Left lung (tissue), 10 donors: Measurements from ENCODE around the gene KRT20. TPM values are rescaled to one million over a fixed set of nuclear protein-coding genes. Genes with fewer than 3 reads are reported as not detected.
"Not testable (repeated sequence)": the region's sequence is repeated elsewhere in the genome, so short reads cannot be mapped to it uniquely, and the experiment has no call there.

Source experiments
- ATAC-seq: fragments of 200-7000 bp; cut with Tn5 transposase; one replicate; pipeline ENCODE4 v1.9.1; 2020; ENCODE audit warnings: moderate library complexity
- DNase-seq, 4 donors: peaks; one replicate each; pipeline ENCODE4 v3.0.0-alpha.2; 2013 to 2020
- H3K27ac ChIP-seq, 2 donors: fragments of 200-600 bp; sonication (generic) in 1 of 2; one replicate each; pipeline versions ENCODE4 v1.5.0 to v1.8.0; 2020 to 2021
- H3K27me3 ChIP-seq, 2 donors: fragments of 200-600 bp; sonication (generic) in 1 of 2; one replicate each; pipeline versions ENCODE4 v1.5.0 to v1.8.0; 2020 to 2021
- H3K36me3 ChIP-seq, 2 donors: fragments of 200-600 bp; sonication (generic) in 1 of 2; one replicate each; pipeline versions ENCODE4 v1.5.0 to v1.8.0; 2020 to 2021
- H3K4me1 ChIP-seq, 2 donors: fragments of 200-600 bp; one replicate each; pipeline ENCODE4 v1.8.0; 2021
- H3K4me3 ChIP-seq, 2 donors: fragments of 200-600 bp; sonication (generic) in 1 of 2; one replicate each; pipeline versions ENCODE4 v1.5.0 to v1.8.0; 2020 to 2021; ENCODE audit warnings: mild to moderate bottlenecking in 1 of 2
- H3K9me3 ChIP-seq, 2 donors: fragments of 200-600 bp; sonication (generic) in 1 of 2; one replicate each; pipeline versions ENCODE4 v1.5.0 to v1.8.0; 2020 to 2021
- CTCF ChIP-seq, 2 donors: fragments of 200-600 bp; sonication (generic) in 1 of 2; IDR thresholded peaks; one replicate each; pipeline versions ENCODE4 v1.5.0 to v1.8.0; 2021; ENCODE audit warnings: antibody characterized with exemption in 2 of 2
- intact Hi-C, 2 donors: fragments of 100-400 bp; cut with DNase I; formaldehyde crosslinking; loops; one replicate each; pipeline versions ENCODE4 v1.11.2 to v1.14.2; 2022
- polyA plus RNA-seq, 6 donors: library from polyadenylated mRNA; unstranded; fragments of 120-200 nt; gene quantifications; one replicate each; pipeline ENCODE4 v1.2.1, GENCODE V29; 2013; ENCODE audit not compliant: insufficient read length in 6 of 6
- total RNA-seq, 2 donors: library from RNA; stranded (reverse); fragmentation: NEBNext Ultra II Directional; extraction: Animal tissue kit (Norgen Biotek cat#: 25700); gene quantifications; one replicate each; pipeline ENCODE4 v1.2.1, GENCODE V29; 2021
- donor health status: DM: no; HTN: yes; CAD: no.
- donor health status: DM: no; HTN: no; CAD: no.

KRT20 gene
- total and polyA plus RNA-seq, 8 donors: 0.09 to 0.26 TPM; not detected in 6

- Histone ChIP-seq H3K4me3 (no peak overlapping the region), H3K36me3 (peaks cover 0 to 5% of the 10 kb centered on the region in 2 donors), H3K9me3 (no peaks in the 10 kb centered on the region), H3K4me1 (peaks cover 0 to 3% of the 10 kb centered on the region in 2 donors), H3K27me3 (peaks cover 0 to 13% of the 10 kb centered on the region in 2 donors), H3K27ac (no peak overlapping the region)
- DNase-seq: no peak
- no peak for ATAC-seq
- intact Hi-C loops: no loop called here
- no peak for TF ChIP-seq CTCF (IDR thresholded peaks at IDR 0.05)
Measured at GRCh38 chr17:40921026-40921425, 36.0 kb upstream of the KRT20 start.

GRCh38 chr17:40917116-40917515 lies 32.1 kb upstream of the KRT20 start:
- ATAC-seq, H3K27ac ChIP-seq, DNase-seq, H3K36me3 ChIP-seq, H3K4me3 ChIP-seq, intact Hi-C loops, H3K27me3 ChIP-seq, H3K9me3 ChIP-seq: not testable (repeated sequence)
- peaks cover 0 to 31% of the 10 kb centered on the region in 2 donors for H3K4me1 ChIP-seq

- no peak for TF ChIP-seq CTCF (IDR thresholded peaks at IDR 0.05)
- Histone ChIP-seq H3K4me1 (peaks cover 0 to 37% of the 10 kb centered on the region in 2 donors), H3K4me3 (no peak overlapping the region), H3K27me3 (no peaks in the 10 kb centered on the region), H3K36me3 (no peaks in the 10 kb centered on the region), H3K27ac (peak overlapping the region in 1 of 2 donors; percentile 71), H3K9me3 (no peaks in the 10 kb centered on the region)
- ATAC-seq (no peak), DNase-seq (no peak)
- intact Hi-C loops: no loop called here
Measured at GRCh38 chr17:40916366-40916765, 31.3 kb upstream of the KRT20 start.

GRCh38 chr17:40915721-40916256 lies 30.7 kb upstream of the KRT20 start:
- peaks cover 0 to 37% of the 10 kb centered on the region in 2 donors for H3K4me1 ChIP-seq
- ATAC-seq: peak; percentile 76
- no peaks in the 10 kb centered on the region for H3K9me3 ChIP-seq
- no peaks in the 10 kb centered on the region for H3K27me3 ChIP-seq
- DNase-seq: no peak
- no peak for TF ChIP-seq CTCF (IDR thresholded peaks at IDR 0.05)
- H3K4me3 ChIP-seq: no peak overlapping the region
- no peaks in the 10 kb centered on the region for H3K36me3 ChIP-seq
- intact Hi-C loops: no loop called here
- peak overlapping the region in 1 of 2 donors; percentile 71 for H3K27ac ChIP-seq

GRCh38 chr17:40915199-40915661 lies 30.2 kb upstream of the KRT20 start:
- Histone ChIP-seq H3K4me1 (peaks cover 0 to 43% of the 10 kb centered on the region in 2 donors), H3K9me3 (no peaks in the 10 kb centered on the region), H3K4me3 (no peak overlapping the region), H3K27ac (peak overlapping the region; percentile 29 to 71), H3K27me3 (no peaks in the 10 kb centered on the region), H3K36me3 (no peaks in the 10 kb centered on the region)
- intact Hi-C loops: no loop called here
- TF ChIP-seq CTCF (IDR thresholded peaks at IDR 0.05): no peak
- DNase-seq: no peak
- ATAC-seq: peak; percentile 87
